ENCODE data around the gene MSI2.

DNA sequence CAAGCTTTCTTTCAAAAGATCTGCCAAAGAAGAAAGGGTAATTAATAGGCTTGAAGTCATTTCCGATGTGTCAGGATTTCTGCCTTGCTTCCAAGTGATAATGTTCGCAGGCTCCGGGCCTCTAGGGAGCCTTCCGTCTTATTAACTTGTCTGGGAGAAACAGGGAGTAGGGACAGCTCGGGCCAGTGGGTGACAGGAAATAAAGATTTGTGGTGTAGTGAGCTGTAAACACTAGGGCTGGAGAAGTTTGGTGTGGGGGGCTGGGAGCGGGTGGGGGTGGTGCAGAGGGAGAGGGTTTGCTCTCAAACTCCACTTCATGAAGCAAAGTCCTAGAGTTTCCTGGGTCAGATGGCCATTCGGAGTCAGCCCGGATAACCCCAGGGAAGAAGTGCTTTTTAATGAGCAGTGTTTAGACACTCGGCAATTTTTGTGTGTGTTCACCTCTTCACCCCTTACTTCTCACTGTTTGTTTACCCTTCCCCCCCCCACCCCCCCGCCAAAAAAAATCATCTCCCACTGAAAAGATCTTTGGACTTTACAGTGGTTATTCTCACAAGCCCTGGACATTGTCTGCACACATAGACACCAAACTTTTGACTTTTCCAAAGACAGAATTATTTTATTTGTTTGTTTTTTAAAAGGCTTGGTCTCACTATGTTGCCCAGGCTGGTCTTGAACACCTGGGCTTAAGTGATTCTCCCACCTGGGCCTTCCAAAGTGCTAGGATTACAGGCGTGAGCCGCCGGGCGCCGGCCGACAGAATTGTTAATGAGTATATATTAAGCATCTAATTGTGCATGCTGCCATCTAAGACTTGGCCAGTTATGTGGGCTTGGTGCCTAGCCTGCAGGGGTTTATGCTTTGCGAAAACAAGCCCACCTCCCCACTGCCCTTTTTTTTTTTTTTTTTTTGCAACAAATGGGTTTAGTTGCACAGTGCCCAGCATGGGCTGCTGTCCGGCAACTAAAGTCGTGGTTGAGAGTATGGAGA lies 292.4 kb downstream of the MSI2 start:
- TF ChIP-seq YBX1 (IDR thresholded peaks at IDR 0.05) (no peak), KLF6 (CRISPR knock-in tag; IDR thresholded peaks at IDR 0.05; ENCODE audit: borderline replicate concordance) (no peak), SETDB1 (IDR thresholded peaks at IDR 0.05; ENCODE audit: low read length) (no peak), ZFX (CRISPR knock-in tag; IDR thresholded peaks at IDR 0.05) (no peak), EWSR1 (IDR thresholded peaks at IDR 0.05; ENCODE audit: borderline replicate concordance, low read depth, partially characterized antibody) (no peak), ZNF174 (CRISPR knock-in tag; IDR thresholded peaks at IDR 0.05) (no peak), KAT8 (IDR thresholded peaks at IDR 0.05; ENCODE audit: low read depth) (no peak), FOXP1 (CRISPR knock-in tag; IDR thresholded peaks at IDR 0.05) (no peak)
- TF ChIP-seq, protein P1, sequence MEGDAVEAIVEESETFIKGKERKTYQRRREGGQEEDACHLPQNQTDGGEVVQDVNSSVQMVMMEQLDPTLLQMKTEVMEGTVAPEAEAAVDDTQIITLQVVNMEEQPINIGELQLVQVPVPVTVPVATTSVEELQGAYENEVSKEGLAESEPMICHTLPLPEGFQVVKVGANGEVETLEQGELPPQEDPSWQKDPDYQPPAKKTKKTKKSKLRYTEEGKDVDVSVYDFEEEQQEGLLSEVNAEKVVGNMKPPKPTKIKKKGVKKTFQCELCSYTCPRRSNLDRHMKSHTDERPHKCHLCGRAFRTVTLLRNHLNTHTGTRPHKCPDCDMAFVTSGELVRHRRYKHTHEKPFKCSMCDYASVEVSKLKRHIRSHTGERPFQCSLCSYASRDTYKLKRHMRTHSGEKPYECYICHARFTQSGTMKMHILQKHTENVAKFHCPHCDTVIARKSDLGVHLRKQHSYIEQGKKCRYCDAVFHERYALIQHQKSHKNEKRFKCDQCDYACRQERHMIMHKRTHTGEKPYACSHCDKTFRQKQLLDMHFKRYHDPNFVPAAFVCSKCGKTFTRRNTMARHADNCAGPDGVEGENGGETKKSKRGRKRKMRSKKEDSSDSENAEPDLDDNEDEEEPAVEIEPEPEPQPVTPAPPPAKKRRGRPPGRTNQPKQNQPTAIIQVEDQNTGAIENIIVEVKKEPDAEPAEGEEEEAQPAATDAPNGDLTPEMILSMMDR (IDR thresholded peaks at IDR 0.05 in 2 of 3, conservative IDR thresholded peaks at IDR 0.05 in 1 of 3; ENCODE audit: insufficient read depth in 2 of 3, low read depth in 1 of 3, low read length in 3 of 3), result no peak
- TF ChIP-seq, protein P2, sequence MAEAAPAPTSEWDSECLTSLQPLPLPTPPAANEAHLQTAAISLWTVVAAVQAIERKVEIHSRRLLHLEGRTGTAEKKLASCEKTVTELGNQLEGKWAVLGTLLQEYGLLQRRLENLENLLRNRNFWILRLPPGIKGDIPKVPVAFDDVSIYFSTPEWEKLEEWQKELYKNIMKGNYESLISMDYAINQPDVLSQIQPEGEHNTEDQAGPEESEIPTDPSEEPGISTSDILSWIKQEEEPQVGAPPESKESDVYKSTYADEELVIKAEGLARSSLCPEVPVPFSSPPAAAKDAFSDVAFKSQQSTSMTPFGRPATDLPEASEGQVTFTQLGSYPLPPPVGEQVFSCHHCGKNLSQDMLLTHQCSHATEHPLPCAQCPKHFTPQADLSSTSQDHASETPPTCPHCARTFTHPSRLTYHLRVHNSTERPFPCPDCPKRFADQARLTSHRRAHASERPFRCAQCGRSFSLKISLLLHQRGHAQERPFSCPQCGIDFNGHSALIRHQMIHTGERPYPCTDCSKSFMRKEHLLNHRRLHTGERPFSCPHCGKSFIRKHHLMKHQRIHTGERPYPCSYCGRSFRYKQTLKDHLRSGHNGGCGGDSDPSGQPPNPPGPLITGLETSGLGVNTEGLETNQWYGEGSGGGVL (CRISPR knock-in tag; IDR thresholded peaks at IDR 0.05), result no peak
- TF ChIP-seq, protein P3, sequence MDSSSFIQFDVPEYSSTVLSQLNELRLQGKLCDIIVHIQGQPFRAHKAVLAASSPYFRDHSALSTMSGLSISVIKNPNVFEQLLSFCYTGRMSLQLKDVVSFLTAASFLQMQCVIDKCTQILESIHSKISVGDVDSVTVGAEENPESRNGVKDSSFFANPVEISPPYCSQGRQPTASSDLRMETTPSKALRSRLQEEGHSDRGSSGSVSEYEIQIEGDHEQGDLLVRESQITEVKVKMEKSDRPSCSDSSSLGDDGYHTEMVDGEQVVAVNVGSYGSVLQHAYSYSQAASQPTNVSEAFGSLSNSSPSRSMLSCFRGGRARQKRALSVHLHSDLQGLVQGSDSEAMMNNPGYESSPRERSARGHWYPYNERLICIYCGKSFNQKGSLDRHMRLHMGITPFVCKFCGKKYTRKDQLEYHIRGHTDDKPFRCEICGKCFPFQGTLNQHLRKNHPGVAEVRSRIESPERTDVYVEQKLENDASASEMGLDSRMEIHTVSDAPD (CRISPR knock-in tag; IDR thresholded peaks at IDR 0.05), result no peak
- TF ChIP-seq, protein P4, sequence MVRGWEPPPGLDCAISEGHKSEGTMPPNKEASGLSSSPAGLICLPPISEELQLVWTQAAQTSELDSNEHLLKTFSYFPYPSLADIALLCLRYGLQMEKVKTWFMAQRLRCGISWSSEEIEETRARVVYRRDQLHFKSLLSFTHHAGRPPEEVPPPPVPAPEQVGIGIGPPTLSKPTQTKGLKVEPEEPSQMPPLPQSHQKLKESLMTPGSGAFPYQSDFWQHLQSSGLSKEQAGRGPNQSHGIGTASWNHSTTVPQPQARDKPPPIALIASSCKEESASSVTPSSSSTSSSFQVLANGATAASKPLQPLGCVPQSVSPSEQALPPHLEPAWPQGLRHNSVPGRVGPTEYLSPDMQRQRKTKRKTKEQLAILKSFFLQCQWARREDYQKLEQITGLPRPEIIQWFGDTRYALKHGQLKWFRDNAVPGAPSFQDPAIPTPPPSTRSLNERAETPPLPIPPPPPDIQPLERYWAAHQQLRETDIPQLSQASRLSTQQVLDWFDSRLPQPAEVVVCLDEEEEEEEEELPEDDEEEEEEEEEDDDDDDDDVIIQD (CRISPR knock-in tag; IDR thresholded peaks at IDR 0.05), result no peak

Measured in K562 (cell line).